HEK293 (cell line): Measurements from ENCODE around the gene VSIG1.

Experiments
- CTCF ChIA-PET: fragments of 350-600 bp; formaldehyde crosslinking; extraction: SDS; loops from one replicate; lab custom pipeline; 2021; ENCODE audit warnings: antibody characterized with exemption; lab: Yijun Ruan, JAX
- POLR2A ChIA-PET: fragments of 300-600 bp; formaldehyde crosslinking; extraction: SDS; loops from one replicate; lab custom pipeline; 2020; ENCODE audit warnings: antibody characterized with exemption, inconsistent platforms; lab: Yijun Ruan, JAX
- H3K27ac ChIP-seq: fragments of 200-500 bp; sonication (Bioruptor generic); 2 replicates; pipeline ENCODE4 v1.5.1; 2014; ENCODE audit warnings: low read depth, low read length, control low read depth, inconsistent platforms; ENCODE audit errors: extremely low read depth
- H3K36me3 ChIP-seq, 2 experiments: fragments of 200-500 bp in 1 of 2; sonication (Bioruptor generic) in 1 of 2; 1 replicate in 1 of 2; 2 replicates in 1 of 2; pipeline ENCODE4 v1.5.1; 2014 to 2017; ENCODE audit warnings: inconsistent platforms in 2 of 2, low read length in 2 of 2; ENCODE audit not compliant: control insufficient read depth in 2 of 2, insufficient read depth in 1 of 2
- H3K4me1 ChIP-seq: fragments of 200-500 bp; sonication (Bioruptor generic); 2 replicates; pipeline ENCODE4 v1.5.1; 2014; ENCODE audit warnings: mild to moderate bottlenecking, low read length, inconsistent platforms; ENCODE audit not compliant: control insufficient read depth, insufficient read depth
- H3K4me3 ChIP-seq: 2 replicates; pipeline ENCODE4 v1.5.1; 2011; ENCODE audit warnings: low read depth, mild to moderate bottlenecking, control low read depth, low read length, moderate library complexity
- H3K9me3 ChIP-seq: fragments of 200-500 bp; sonication (Bioruptor generic); 2 replicates; pipeline ENCODE4 v1.5.1; 2014; ENCODE audit warnings: low read depth, low read length, inconsistent platforms; ENCODE audit not compliant: control insufficient read depth, insufficient read depth
- GLI2 ChIP-seq: fragments of 450-650 bp; formaldehyde crosslinking; IDR thresholded peaks from 2 replicates; pipeline ENCODE4; 2017; ENCODE audit warnings: missing biosample characterization, missing genetic modification characterization, low read depth, borderline replicate concordance
- GLI4 ChIP-seq: fragments of 450-650 bp; formaldehyde crosslinking; IDR thresholded peaks from 2 replicates; pipeline ENCODE4 v1.5.1; 2016; ENCODE audit warnings: missing biosample characterization, missing genetic modification characterization
- HOXD13 ChIP-seq: sonication (generic); formaldehyde crosslinking; IDR thresholded peaks from 2 replicates; pipeline ENCODE4 v1.8.0; 2022; ENCODE audit warnings: missing genetic modification reagents, borderline replicate concordance
- KLF1 ChIP-seq: fragments of 450-650 bp; formaldehyde crosslinking; IDR thresholded peaks from 2 replicates; pipeline ENCODE4 v1.5.1; 2016; ENCODE audit warnings: missing biosample characterization, missing genetic modification characterization
- PATZ1 ChIP-seq: fragments of 450-650 bp; formaldehyde crosslinking; IDR thresholded peaks from 2 replicates; pipeline ENCODE4 v1.5.1; 2016; ENCODE audit warnings: missing biosample characterization, missing genetic modification characterization
- YY2 ChIP-seq: fragments of 450-650 bp; formaldehyde crosslinking; IDR thresholded peaks from 2 replicates; pipeline ENCODE4 v1.5.1; 2016; ENCODE audit warnings: missing biosample characterization, missing genetic modification characterization
- ZBTB10 ChIP-seq: fragments of 450-650 bp; formaldehyde crosslinking; IDR thresholded peaks from 2 replicates; pipeline ENCODE4 v1.5.1; 2016; ENCODE audit warnings: missing biosample characterization, missing genetic modification characterization
- ZFP3 ChIP-seq: fragments of 450-650 bp; formaldehyde crosslinking; IDR thresholded peaks from 2 replicates; pipeline ENCODE4 v1.5.1; 2016; ENCODE audit warnings: low read depth, missing biosample characterization, missing genetic modification characterization
- ZNF132 ChIP-seq: fragments of 450-650 bp; formaldehyde crosslinking; IDR thresholded peaks from 2 replicates; pipeline ENCODE4 v1.5.1; 2017; ENCODE audit warnings: missing biosample characterization, missing genetic modification characterization, borderline replicate concordance
- ZNF138 ChIP-seq: fragments of 450-650 bp; formaldehyde crosslinking; IDR thresholded peaks from 2 replicates; pipeline ENCODE4 v1.5.1; 2016; ENCODE audit warnings: missing biosample characterization, missing genetic modification characterization, borderline replicate concordance
- ZNF248 ChIP-seq: fragments of 450-650 bp; formaldehyde crosslinking; IDR thresholded peaks from 2 replicates; pipeline ENCODE4 v1.5.1; 2017; ENCODE audit warnings: missing biosample characterization, missing genetic modification characterization
- ZNF280C ChIP-seq: fragments of 450-650 bp; formaldehyde crosslinking; IDR thresholded peaks from 2 replicates; pipeline ENCODE4 v1.5.1; 2016; ENCODE audit warnings: missing biosample characterization, missing genetic modification characterization
- ZNF354C ChIP-seq: fragments of 450-650 bp; formaldehyde crosslinking; IDR thresholded peaks from 2 replicates; pipeline ENCODE4 v1.5.1; 2016; ENCODE audit warnings: missing biosample characterization, missing genetic modification characterization, low read depth, borderline replicate concordance
- ZNF366 ChIP-seq: fragments of 450-650 bp; formaldehyde crosslinking; conservative IDR thresholded peaks from 2 replicates; pipeline ENCODE4 v1.5.1; 2016; ENCODE audit warnings: missing biosample characterization, missing genetic modification characterization
- ZNF48 ChIP-seq: fragments of 450-650 bp; formaldehyde crosslinking; IDR thresholded peaks from 2 replicates; pipeline ENCODE4 v1.5.1; 2016; ENCODE audit warnings: missing biosample characterization, missing genetic modification characterization
- ZNF501 ChIP-seq: fragments of 450-650 bp; formaldehyde crosslinking; IDR thresholded peaks from 2 replicates; pipeline ENCODE4 v1.5.1; 2016; ENCODE audit warnings: missing biosample characterization, missing genetic modification characterization
- ZNF510 ChIP-seq: fragments of 450-650 bp; formaldehyde crosslinking; IDR thresholded peaks from 2 replicates; pipeline ENCODE4 v1.5.1; 2018; ENCODE audit warnings: mild to moderate bottlenecking, missing genetic modification characterization, missing biosample characterization; ENCODE audit not compliant: insufficient replicate concordance
- ZNF529 ChIP-seq: fragments of 450-650 bp; formaldehyde crosslinking; IDR thresholded peaks from 2 replicates; pipeline ENCODE4 v1.5.1; 2017; ENCODE audit warnings: missing genetic modification characterization, missing biosample characterization; ENCODE audit not compliant: insufficient replicate concordance
- ZNF544 ChIP-seq: fragments of 450-650 bp; formaldehyde crosslinking; IDR thresholded peaks from 2 replicates; pipeline ENCODE4 v1.5.0; 2017; ENCODE audit warnings: missing biosample characterization, missing genetic modification characterization
- ZNF560 ChIP-seq: fragments of 450-650 bp; formaldehyde crosslinking; IDR thresholded peaks from 2 replicates; pipeline ENCODE4 v1.5.1; 2017; ENCODE audit warnings: missing biosample characterization, missing genetic modification characterization, borderline replicate concordance
- ZNF629 ChIP-seq: fragments of 450-650 bp; formaldehyde crosslinking; IDR thresholded peaks from 2 replicates; pipeline ENCODE4 v1.5.1; 2017; ENCODE audit warnings: missing biosample characterization, missing genetic modification characterization
- ZNF677 ChIP-seq: fragments of 450-650 bp; IDR thresholded peaks from 2 replicates; pipeline ENCODE4 v1.5.0; 2018; ENCODE audit warnings: missing biosample characterization, mild to moderate bottlenecking, missing genetic modification characterization, moderate library complexity

Gene VSIG1

GRCh38 chrX:108025376-108025775 lies 19.5 kb upstream of the VSIG1 start:
- Histone ChIP-seq H3K9me3 (no peaks in the 10 kb centered on the region), H3K36me3 (no peaks in the 10 kb centered on the region), H3K4me1 (no peaks in the 10 kb centered on the region), H3K4me3 (no peak overlapping the region), H3K27ac (no peak overlapping the region)
- CTCF ChIA-PET = no interaction called here
- TF ChIP-seq ZNF48 (no peak), ZNF132 (no peak), GLI2 (no peak), HOXD13 (CRISPR knock-in tag) (no peak), ZNF544 (no peak), ZNF510 (tag by site-specific recombination) (no peak), ZNF677 (tag by site-specific recombination) (no peak), ZNF280C (tag by site-specific recombination) (no peak), ZNF366 (tag by site-specific recombination) (no peak)
- POLR2A ChIA-PET = no interaction called here

GRCh38 chrX:108025954-108026600 lies 18.8 kb upstream of the VSIG1 start:
- ChIA-PET POLR2A (no interaction called here), CTCF (no interaction called here)
- TF ChIP-seq ZNF501 (tag by site-specific recombination) (no peak), ZBTB10 (no peak), YY2 (tag by site-specific recombination) (no peak), GLI4 (no peak), ZNF248 (no peak), ZNF138 (no peak), ZNF629 (tag by site-specific recombination) (no peak), ZFP3 (tag by site-specific recombination) (no peak)
- H3K27ac ChIP-seq = no peak overlapping the region
- no peaks in the 10 kb centered on the region for H3K36me3 ChIP-seq
- no peaks in the 10 kb centered on the region for H3K9me3 ChIP-seq
- H3K4me3 ChIP-seq = no peak overlapping the region
- no peaks in the 10 kb centered on the region for H3K4me1 ChIP-seq

- POLR2A ChIA-PET = no interaction called here
- Histone ChIP-seq H3K9me3 (no peaks in the 10 kb centered on the region), H3K36me3 (no peaks in the 10 kb centered on the region), H3K4me3 (no peak overlapping the region), H3K27ac (no peak overlapping the region), H3K4me1 (no peaks in the 10 kb centered on the region)
- CTCF ChIA-PET = interaction anchor here (0.7 kb wide), 1 partner anchor 391 kb away, joined by 3 read pairs; no protein-coding TSS in a partner anchor
- TF ChIP-seq KLF1 (tag by site-specific recombination) (no peak), YY2 (tag by site-specific recombination) (no peak), ZNF354C (tag by site-specific recombination) (no peak), ZNF560 (no peak), PATZ1 (no peak), ZNF529 (tag by site-specific recombination) (no peak), ZNF48 (no peak)
These were observed 16.0 kb upstream of the VSIG1 start for GRCh38 chrX:108028854-108029253.
